ENCODE measurements around the gene CLP1.
"Not testable (repeated sequence)": the region's sequence is repeated elsewhere in the genome, so short reads cannot be mapped to it uniquely, and the experiment has no call there.

The CLP1 gene

GRCh38 chr11:57704932-57705331 lies 47.4 kb downstream of the CLP1 start:
- no peak for TF ChIP-seq POLR2A (IDR thresholded peaks at IDR 0.05; ENCODE audit: low read depth, low read length)
- no peak for TF ChIP-seq SPI1 (IDR thresholded peaks at IDR 0.05; ENCODE audit: low read depth, low read length)
- no peak for DNase-seq (ENCODE audit: insufficient read length, low spot score)
- no peak for FAIRE-seq

- FAIRE-seq; DNase-seq (ENCODE audit: insufficient read length, low spot score): not testable (repeated sequence)
These were observed 47.9 kb downstream of the CLP1 start for GRCh38 chr11:57705432-57705831.

GRCh38 chr11:57709802-57710367 lies 52.3 kb downstream of the CLP1 start:
- no peak for FAIRE-seq
- DNase-seq (ENCODE audit: insufficient read length, low spot score), result no peak
- TF ChIP-seq PAX5 (IDR thresholded peaks at IDR 0.05; ENCODE audit: insufficient read depth, low read length, severe bottlenecking) (no peak), POLR2A (IDR thresholded peaks at IDR 0.05; ENCODE audit: low read depth, low read length) (no peak), POLR2AphosphoS5 (IDR thresholded peaks at IDR 0.05; ENCODE audit: low read depth, low read length) (no peak), TAF1 (IDR thresholded peaks at IDR 0.05; ENCODE audit: low read depth, low read length) (no peak), SPI1 (IDR thresholded peaks at IDR 0.05; ENCODE audit: low read depth, low read length) (no peak), POU2F2 (IDR thresholded peaks at IDR 0.05; ENCODE audit: low read depth, low read length) (no peak)

Data from GM12891 (cell line).